HS-5 (cell line): Measurements from ENCODE around the gene P2RX6.
"Not testable (repeated sequence)": the region's sequence is repeated elsewhere in the genome, so short reads cannot be mapped to it uniquely, and the experiment has no call there.

Experiments
- DNase-seq: peaks from one replicate; pipeline ENCODE4 v3.0.0-alpha.2; 2012; ENCODE audit warnings: low read depth

Gene P2RX6

GRCh38 chr22:20994128-20994901, 20.6 kb upstream of the P2RX6 start:
- no peak for DNase-seq

- no peak for DNase-seq
Measured at GRCh38 chr22:20994902-20995241, 20.1 kb upstream of the P2RX6 start.

GRCh38 chr22:20995329-20996030, 19.5 kb upstream of the P2RX6 start:
- DNase-seq, result no peak

GRCh38 chr22:20996031-20996410, 18.9 kb upstream of the P2RX6 start:
- no peak for DNase-seq

- DNase-seq, result no peak
Measured at GRCh38 chr22:20996598-20997535, 18.1 kb upstream of the P2RX6 start.

- DNase-seq, result no peak
Measured at GRCh38 chr22:20997536-20998257, 17.3 kb upstream of the P2RX6 start.

- no peak for DNase-seq
Measured at GRCh38 chr22:20998411-20999336, 16.3 kb upstream of the P2RX6 start.

- DNase-seq, result no peak
Measured at GRCh38 chr22:20999350-21000206, 15.4 kb upstream of the P2RX6 start.

GRCh38 chr22:21000207-21000986, 14.6 kb upstream of the P2RX6 start:
- DNase-seq, result no peak

GRCh38 chr22:21000987-21001600, 13.9 kb upstream of the P2RX6 start:
- DNase-seq, result no peak

- peak; percentile 80 for DNase-seq
Measured at GRCh38 chr22:21001601-21002325, 13.2 kb upstream of the P2RX6 start, which contains the start of gene THAP7. THAP7 (minus strand) TSS chr22:21002118; CDS start chr22:21001911, 207 bp downstream.

GRCh38 chr22:21003782-21004181, 11.2 kb upstream of the P2RX6 start:
- no peak for DNase-seq

GRCh38 chr22:21009208-21009607, 5.8 kb upstream of the P2RX6 start:
- not testable (repeated sequence) for DNase-seq

GRCh38 chr22:21009638-21010425, 5.1 kb upstream of the P2RX6 start:
- no peak for DNase-seq

GRCh38 chr22:21010426-21011113, 4.4 kb upstream of the P2RX6 start:
- DNase-seq, result no peak
